Ishikawa (cell line): ENCODE data around the gene ACAP2.

Source experiments
- CREB1 ChIP-seq: IDR thresholded peaks from 2 replicates; pipeline ENCODE4 v1.6.1; 2012; ENCODE audit warnings: low read depth
- EGR1 ChIP-seq: IDR thresholded peaks from 2 replicates; pipeline ENCODE4 v1.6.1; 2012
- EP300 ChIP-seq: IDR thresholded peaks from 2 replicates; pipeline ENCODE4 v1.6.1; 2012; ENCODE audit warnings: borderline replicate concordance
- NFIC ChIP-seq: IDR thresholded peaks from 2 replicates; pipeline ENCODE4 v1.6.1; 2012
- RAD21 ChIP-seq: IDR thresholded peaks from 2 replicates; pipeline ENCODE4 v1.6.1; 2012; ENCODE audit warnings: low read depth
- TAF1 ChIP-seq: IDR thresholded peaks from 2 replicates; pipeline ENCODE4 v1.6.1; 2012; ENCODE audit warnings: low read depth, mild to moderate bottlenecking
- TCF12 ChIP-seq: IDR thresholded peaks from 2 replicates; pipeline ENCODE4 v1.6.1; 2012; ENCODE audit warnings: low read depth
- TEAD4 ChIP-seq: IDR thresholded peaks from 2 replicates; pipeline ENCODE4 v1.6.1; 2012
- YY1 ChIP-seq: IDR thresholded peaks from 2 replicates; pipeline ENCODE4 v1.6.1; 2012; ENCODE audit warnings: low read depth
- ZBTB7A ChIP-seq: IDR thresholded peaks from 2 replicates; pipeline ENCODE4 v1.6.1; 2012; ENCODE audit warnings: low read depth
- TF ChIP-seq, protein P1 (sequence below): IDR thresholded peaks from 2 replicates; pipeline ENCODE4 v1.6.1; 2012; ENCODE audit warnings: low read depth, mild to moderate bottlenecking
- TF ChIP-seq, protein P2 (sequence below): IDR thresholded peaks from 2 replicates; pipeline ENCODE4 v1.6.1; 2012
- TF ChIP-seq, protein P3 (sequence below): IDR thresholded peaks from 2 replicates; pipeline ENCODE4 v1.6.1; 2012

ACAP2 gene

DNA sequence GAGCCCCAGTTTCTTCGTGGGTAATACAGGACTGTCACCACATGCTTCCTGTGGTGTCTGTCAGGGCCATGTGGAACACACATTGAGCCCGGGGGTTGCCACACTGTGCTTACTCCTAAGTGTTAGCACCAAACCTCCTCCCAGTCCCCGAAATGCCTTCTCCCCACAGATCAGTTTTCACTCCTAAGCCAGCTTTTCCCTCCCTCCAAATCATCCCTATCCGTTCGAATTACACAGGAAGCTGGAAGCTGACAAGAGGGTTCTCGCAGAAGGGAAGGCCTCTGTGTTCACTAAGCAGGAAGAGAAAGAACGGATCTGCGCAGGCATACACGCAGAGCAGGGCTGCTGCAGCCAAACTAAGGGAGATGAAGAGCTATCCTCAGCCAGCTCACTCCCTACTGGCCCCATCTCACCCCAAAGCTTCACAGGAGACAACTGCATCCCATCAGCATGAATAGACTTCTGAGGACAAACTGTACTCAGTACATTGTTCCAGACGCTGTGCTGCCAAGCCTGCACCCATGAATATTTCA lies 204.2 kb downstream of the ACAP2 start:
- TF ChIP-seq, protein P1, sequence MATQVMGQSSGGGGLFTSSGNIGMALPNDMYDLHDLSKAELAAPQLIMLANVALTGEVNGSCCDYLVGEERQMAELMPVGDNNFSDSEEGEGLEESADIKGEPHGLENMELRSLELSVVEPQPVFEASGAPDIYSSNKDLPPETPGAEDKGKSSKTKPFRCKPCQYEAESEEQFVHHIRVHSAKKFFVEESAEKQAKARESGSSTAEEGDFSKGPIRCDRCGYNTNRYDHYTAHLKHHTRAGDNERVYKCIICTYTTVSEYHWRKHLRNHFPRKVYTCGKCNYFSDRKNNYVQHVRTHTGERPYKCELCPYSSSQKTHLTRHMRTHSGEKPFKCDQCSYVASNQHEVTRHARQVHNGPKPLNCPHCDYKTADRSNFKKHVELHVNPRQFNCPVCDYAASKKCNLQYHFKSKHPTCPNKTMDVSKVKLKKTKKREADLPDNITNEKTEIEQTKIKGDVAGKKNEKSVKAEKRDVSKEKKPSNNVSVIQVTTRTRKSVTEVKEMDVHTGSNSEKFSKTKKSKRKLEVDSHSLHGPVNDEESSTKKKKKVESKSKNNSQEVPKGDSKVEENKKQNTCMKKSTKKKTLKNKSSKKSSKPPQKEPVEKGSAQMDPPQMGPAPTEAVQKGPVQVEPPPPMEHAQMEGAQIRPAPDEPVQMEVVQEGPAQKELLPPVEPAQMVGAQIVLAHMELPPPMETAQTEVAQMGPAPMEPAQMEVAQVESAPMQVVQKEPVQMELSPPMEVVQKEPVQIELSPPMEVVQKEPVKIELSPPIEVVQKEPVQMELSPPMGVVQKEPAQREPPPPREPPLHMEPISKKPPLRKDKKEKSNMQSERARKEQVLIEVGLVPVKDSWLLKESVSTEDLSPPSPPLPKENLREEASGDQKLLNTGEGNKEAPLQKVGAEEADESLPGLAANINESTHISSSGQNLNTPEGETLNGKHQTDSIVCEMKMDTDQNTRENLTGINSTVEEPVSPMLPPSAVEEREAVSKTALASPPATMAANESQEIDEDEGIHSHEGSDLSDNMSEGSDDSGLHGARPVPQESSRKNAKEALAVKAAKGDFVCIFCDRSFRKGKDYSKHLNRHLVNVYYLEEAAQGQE: no peak
- no peak for TF ChIP-seq RAD21
- TF ChIP-seq, protein P2, sequence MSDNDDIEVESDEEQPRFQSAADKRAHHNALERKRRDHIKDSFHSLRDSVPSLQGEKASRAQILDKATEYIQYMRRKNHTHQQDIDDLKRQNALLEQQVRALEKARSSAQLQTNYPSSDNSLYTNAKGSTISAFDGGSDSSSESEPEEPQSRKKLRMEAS: no peak
- TF ChIP-seq, protein P3, sequence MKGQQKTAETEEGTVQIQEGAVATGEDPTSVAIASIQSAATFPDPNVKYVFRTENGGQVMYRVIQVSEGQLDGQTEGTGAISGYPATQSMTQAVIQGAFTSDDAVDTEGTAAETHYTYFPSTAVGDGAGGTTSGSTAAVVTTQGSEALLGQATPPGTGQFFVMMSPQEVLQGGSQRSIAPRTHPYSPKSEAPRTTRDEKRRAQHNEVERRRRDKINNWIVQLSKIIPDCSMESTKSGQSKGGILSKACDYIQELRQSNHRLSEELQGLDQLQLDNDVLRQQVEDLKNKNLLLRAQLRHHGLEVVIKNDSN: no peak
- TF ChIP-seq EP300: no peak
- TF ChIP-seq ZBTB7A: no peak
- no peak for TF ChIP-seq NFIC
- no peak for TF ChIP-seq YY1

DNA sequence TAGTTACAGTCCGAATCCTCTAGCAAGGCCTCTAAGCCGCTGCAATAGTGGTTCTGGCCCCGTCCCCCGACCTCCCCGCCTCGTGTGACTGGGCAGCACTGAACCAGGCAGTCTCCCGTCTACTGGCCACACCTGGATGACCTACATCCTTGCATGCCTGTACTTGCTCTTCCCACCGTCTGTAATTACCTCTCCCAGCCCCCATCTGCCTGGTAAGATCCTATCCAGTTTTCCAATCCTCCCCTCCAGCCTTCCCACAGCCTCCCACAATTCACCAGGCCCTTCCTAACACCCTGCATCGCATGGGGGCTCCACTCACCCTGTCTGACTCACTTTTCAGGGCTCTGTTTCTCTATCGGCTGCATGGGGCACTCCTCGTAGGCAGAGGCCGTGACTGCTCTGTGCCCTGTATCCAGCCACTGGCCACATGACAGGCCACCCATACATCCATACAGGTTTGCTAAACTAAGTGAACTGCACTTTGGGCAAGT lies 204.7 kb downstream of the ACAP2 start:
- no peak for TF ChIP-seq CREB1
- TF ChIP-seq, protein P3: no peak

DNA sequence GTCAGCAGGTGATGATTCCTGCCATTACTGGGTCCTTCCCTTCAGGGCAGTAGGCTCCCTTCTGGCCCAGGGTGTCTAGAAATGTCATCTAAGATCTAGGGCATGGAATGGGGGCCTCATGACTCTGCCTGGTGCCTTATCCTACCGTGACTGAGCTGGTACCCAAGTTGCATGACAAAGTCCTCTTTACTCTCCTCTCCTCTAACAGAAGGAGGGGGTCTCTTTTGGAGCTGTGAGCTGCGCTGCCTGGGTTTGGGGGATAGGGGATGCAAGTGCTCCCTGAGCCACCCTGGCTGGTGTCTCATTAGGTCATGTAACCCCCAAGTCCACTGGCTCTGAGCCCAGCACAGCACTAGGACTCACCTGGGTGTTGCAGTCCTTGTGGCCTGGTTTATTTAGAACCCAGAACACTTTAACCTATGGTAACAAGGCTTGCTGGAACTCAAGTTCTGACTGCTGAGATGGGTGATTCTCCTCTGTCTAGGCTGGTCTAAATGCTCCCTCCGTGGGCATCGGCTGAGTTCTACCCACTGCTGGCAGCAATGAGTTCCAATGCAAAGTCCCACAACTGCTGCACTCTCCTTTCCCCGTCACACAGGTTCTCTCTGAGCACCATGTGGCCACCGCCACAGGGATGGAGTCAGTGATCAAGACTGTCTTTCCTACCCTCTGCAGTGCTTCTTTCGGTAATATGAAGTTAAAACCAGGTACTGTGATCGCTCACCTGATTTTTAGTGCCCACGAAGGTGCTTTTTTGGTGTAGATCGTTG lies 205.8 kb downstream of the ACAP2 start:
- TF ChIP-seq TEAD4 (no peak), TAF1 (no peak), RAD21 (no peak), TCF12 (no peak), YY1 (no peak), CREB1 (no peak), ZBTB7A (no peak)
- TF ChIP-seq, protein P3: no peak
- TF ChIP-seq, protein P1: no peak

DNA sequence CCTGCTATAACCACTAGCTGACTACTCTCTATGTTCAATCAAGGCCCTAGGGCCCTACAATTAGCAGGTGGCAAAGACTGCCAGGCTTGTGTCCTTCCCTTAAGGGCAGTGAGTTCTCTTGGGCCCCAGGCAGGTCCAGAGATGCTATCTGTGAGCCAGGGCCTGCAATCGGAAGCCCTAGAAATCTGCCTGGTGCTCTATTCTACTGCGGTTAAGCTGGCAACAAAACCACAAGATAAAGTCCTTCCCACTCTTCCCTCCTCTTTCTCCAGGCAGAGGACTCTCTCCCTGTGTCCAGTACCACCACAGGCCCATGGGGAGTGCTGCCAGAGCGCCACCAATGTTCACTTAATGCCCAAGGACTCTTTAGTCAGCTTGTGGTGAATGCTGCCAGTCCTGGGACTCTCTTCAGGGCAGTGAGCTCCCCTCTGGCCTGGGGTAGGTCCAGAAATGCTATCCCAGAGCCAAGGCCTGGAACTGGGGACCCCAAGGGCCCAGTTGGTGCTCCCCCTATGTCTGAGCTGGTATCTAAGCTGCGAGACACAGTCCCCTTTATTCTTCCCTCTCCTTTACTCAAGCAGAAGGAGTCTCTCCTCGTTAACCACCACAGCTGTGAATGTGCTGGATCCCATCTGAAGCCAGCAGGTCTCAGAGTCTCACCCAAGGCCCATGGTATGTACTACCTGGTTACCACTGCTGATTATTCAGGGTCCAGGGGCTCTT lies 206.6 kb downstream of the ACAP2 start:
- TF ChIP-seq EP300 (no peak), CREB1 (no peak), EGR1 (no peak), TEAD4 (no peak)
- TF ChIP-seq, protein P2: no peak
- TF ChIP-seq, protein P1: no peak
